Tibial artery (tissue), 4 donors: Measurements from ENCODE around the gene GRAMD4.

Experiments used
- DNase-seq, 2 donors: peaks; one replicate each; pipeline ENCODE4 v3.0.0-alpha.2; 2019
- H3K27ac ChIP-seq, 2 donors: fragments of 200-600 bp; sonication (generic) in 1 of 2; 1 replicate in 1 of 2; 2 replicates in 1 of 2; pipeline ENCODE4 v1.5.1; 2018 to 2019; ENCODE audit warnings: mild to moderate bottlenecking in 1 of 2
- H3K27me3 ChIP-seq, 2 donors: fragments of 200-600 bp; sonication (generic) in 1 of 2; one replicate each; pipeline versions ENCODE4 v1.5.1 to v1.6.0; 2016 to 2019
- H3K36me3 ChIP-seq, 3 donors: fragments of 200-600 bp; sonication (generic) in 2 of 3; one replicate each; pipeline ENCODE4 v1.5.1; 2016 to 2019; ENCODE audit warnings: mild to moderate bottlenecking in 2 of 3
- H3K4me1 ChIP-seq, 4 donors: fragments of 200-600 bp; sonication (generic) in 2 of 4; 1 replicate in 3 of 4; 2 replicates in 1 of 4; pipeline ENCODE4 v1.5.1; 2016 to 2019
- H3K4me3 ChIP-seq, 2 donors: fragments of 200-600 bp; sonication (generic) in 1 of 2; 1 replicate in 1 of 2; 2 replicates in 1 of 2; pipeline ENCODE4 v1.5.1; 2018 to 2019; ENCODE audit warnings: mild to moderate bottlenecking in 2 of 2
- H3K9me3 ChIP-seq, 3 donors: fragments of 200-600 bp; sonication (generic) in 1 of 3; one replicate each; pipeline ENCODE4 v1.5.1; 2016 to 2019
- intact Hi-C: fragments of 100-400 bp; cut with DNase I; formaldehyde crosslinking; loops from one replicate; pipeline ENCODE4 v1.15.0; 2023; ENCODE audit warnings: low total_unique reads
- TF ChIP-seq, protein P1 (sequence below), 2 experiments: fragments of 200-600 bp in 1 of 2; fragments of 450-650 bp in 1 of 2; IDR thresholded peaks; one replicate each; pipeline ENCODE4 v1.5.1; 2017 to 2019; ENCODE audit warnings: antibody characterized with exemption in 2 of 2, mild to moderate bottlenecking in 1 of 2, moderate library complexity in 1 of 2

GRAMD4 gene

DNA sequence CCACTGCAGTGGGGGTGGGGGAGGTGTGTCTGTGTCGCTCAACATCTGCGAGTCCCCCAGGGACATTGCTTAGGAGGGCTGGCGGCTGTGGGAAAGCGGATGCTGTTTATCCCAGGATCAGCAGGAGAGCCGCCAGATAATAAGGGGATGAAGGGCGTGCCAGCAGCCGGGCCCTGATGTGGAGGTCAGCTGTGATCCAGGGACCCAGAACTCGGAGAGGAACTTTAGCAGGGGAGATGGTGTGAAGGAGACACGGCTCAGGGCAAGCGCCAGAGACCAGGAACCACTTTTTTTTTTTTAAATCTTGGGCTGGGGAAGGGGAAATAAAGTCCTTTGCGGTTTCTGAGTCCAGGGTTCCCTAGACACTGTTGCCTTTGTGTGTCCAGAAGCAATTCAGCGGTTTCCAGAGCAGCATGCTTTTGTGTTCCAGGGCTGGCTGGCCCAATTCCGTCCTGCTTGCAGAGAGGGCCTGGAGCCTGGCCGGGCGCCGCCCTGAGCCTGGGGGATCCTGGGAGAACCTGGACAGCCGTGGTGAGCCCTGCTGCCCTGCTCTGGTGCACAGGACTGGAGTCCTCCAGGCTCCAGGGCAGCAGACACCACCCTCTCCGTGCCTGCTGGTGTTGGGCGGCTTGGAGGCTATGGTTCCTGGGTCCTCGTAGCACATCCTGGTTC is at the start of gene GRAMD4:
Gene GRAMD4, plus strand, starts transcription at position 557 of the 672 bp plus-strand sequence. CDS start 6,414 bp downstream, outside the sequence.
- TF ChIP-seq, protein P1, sequence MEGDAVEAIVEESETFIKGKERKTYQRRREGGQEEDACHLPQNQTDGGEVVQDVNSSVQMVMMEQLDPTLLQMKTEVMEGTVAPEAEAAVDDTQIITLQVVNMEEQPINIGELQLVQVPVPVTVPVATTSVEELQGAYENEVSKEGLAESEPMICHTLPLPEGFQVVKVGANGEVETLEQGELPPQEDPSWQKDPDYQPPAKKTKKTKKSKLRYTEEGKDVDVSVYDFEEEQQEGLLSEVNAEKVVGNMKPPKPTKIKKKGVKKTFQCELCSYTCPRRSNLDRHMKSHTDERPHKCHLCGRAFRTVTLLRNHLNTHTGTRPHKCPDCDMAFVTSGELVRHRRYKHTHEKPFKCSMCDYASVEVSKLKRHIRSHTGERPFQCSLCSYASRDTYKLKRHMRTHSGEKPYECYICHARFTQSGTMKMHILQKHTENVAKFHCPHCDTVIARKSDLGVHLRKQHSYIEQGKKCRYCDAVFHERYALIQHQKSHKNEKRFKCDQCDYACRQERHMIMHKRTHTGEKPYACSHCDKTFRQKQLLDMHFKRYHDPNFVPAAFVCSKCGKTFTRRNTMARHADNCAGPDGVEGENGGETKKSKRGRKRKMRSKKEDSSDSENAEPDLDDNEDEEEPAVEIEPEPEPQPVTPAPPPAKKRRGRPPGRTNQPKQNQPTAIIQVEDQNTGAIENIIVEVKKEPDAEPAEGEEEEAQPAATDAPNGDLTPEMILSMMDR (IDR thresholded peaks at IDR 0.05), result no peak
- DNase-seq, result peak in 1 of 2 donors; percentile 51
- intact Hi-C loops, result no loop called here
- H3K4me3 ChIP-seq, result no peak within 1 kb of the TSS
- peaks cover 0 to 28% (median 2%) of the 10 kb centered on the region in 4 donors for H3K4me1 ChIP-seq
- H3K9me3 ChIP-seq, result no peaks in the 10 kb centered on the region
- no peaks in the 10 kb centered on the region for H3K27me3 ChIP-seq
- H3K36me3 ChIP-seq, result no peaks in the 10 kb centered on the region
- H3K27ac ChIP-seq, result no peak within 1 kb of the TSS

GRCh38 chr22:46571642-46572250 is 48.4 kb upstream of the GRAMD4 start:
- Histone ChIP-seq H3K27me3 (no peaks in the 10 kb centered on the region), H3K27ac (no peak overlapping the region), H3K36me3 (no peaks in the 10 kb centered on the region), H3K4me3 (no peak overlapping the region), H3K4me1 (peaks cover 0 to 20% (median 4%) of the 10 kb centered on the region in 4 donors), H3K9me3 (peaks cover 0 to 6% (median 0%) of the 10 kb centered on the region in 3 donors)
- TF ChIP-seq, protein P1 (IDR thresholded peaks at IDR 0.05), result no peak
- no peak for DNase-seq
- intact Hi-C loops, result no loop called here

DNA sequence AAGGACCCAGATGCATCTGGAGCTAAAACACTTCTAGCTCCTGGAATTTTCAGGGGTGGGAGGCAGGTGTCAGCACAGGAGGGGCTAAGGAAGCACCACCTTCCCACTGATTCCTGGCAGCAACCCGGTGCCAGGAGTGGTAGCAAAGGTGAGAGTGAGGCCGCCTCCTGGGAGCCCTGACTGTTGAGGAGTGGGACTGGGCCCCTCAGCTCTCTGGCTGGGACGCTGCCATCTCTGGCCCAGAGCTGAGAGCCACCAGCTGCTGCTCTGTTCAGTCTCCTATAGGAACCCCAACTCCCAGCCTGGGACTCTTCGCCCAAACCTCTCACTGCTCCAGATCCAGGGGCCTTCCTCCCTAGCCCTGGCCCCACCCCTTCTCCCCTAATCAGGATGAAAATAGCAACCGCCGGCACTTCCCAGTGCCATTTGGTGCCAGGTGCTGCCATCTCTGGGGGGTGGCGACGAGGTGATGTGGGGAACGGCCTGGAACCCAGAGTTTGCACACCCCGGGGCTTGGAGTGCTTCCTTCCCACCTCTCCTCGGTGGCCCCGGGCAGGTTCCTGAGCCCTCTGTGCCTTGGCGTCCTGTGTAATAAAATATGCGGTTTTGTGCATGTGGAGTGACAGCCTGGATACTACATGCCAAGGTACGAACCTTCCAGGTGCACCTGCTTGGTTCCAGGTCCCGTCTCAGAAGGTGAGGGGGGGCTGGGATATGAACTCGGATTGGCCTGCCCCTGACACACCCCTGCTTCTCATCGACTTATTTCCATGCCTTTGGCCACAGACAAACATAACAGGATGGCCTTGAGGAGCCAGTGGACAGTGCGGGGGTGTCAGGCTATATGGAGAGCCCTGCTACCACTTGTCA is 47.0 kb upstream of the GRAMD4 start:
- peaks cover 0 to 6% (median 0%) of the 10 kb centered on the region in 3 donors for H3K9me3 ChIP-seq
- no peaks in the 10 kb centered on the region for H3K27me3 ChIP-seq
- peaks cover 0 to 29% (median 10%) of the 10 kb centered on the region in 4 donors for H3K4me1 ChIP-seq
- intact Hi-C loops, result no loop called here
- TF ChIP-seq, protein P1 (IDR thresholded peaks at IDR 0.05), result no peak
- H3K36me3 ChIP-seq, result no peaks in the 10 kb centered on the region
- H3K27ac ChIP-seq, result no peak overlapping the region
- no peak overlapping the region for H3K4me3 ChIP-seq
- no peak for DNase-seq

DNA sequence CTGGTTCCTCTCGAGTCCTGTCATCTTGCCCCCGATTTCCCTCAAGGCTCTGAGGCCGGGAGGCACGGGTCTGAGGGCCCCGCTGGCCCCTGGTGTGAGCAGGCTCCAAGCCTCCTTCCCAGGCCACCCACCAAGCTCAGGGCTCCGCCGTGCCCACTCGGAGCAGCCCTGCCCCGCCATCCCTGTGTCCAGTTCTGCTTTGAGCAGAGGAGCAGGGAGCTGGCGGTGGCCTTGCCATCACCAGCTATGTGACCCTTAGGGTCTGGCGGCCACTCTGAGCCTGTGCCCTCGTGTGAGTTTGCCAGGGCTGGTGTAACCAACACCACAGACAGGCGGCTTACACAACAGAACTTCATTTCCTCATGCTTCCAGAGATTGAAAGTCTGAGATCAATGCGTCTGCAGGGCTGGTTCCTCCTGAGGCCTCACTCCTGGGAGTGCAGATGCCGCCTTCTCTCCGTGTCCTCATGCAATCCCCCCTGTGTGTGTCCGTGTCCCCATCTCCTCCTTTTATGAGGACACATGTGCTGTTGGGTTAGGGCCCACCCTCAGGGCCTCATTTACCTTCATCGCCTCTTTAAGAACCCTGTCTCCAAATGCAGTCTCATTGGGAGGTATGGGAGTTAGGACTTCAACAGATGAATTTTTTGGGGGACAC is 46.3 kb upstream of the GRAMD4 start:
- Histone ChIP-seq H3K27me3 (no peaks in the 10 kb centered on the region), H3K36me3 (no peaks in the 10 kb centered on the region), H3K9me3 (peaks cover 0 to 6% (median 0%) of the 10 kb centered on the region in 3 donors), H3K4me1 (peaks cover 0 to 36% (median 15%) of the 10 kb centered on the region in 4 donors), H3K4me3 (no peak overlapping the region), H3K27ac (no peak overlapping the region)
- TF ChIP-seq, protein P1 (IDR thresholded peaks at IDR 0.05), result no peak
- intact Hi-C loops, result no loop called here
- DNase-seq, result no peak

- H3K36me3 ChIP-seq, result no peaks in the 10 kb centered on the region
- H3K4me3 ChIP-seq, result no peak overlapping the region
- DNase-seq, result no peak
- TF ChIP-seq, protein P1 (IDR thresholded peaks at IDR 0.05), result no peak
- no peaks in the 10 kb centered on the region for H3K27me3 ChIP-seq
- peaks cover 0 to 6% (median 0%) of the 10 kb centered on the region in 3 donors for H3K9me3 ChIP-seq
- H3K27ac ChIP-seq, result no peak overlapping the region
- H3K4me1 ChIP-seq, result peaks cover 0 to 42% (median 19%) of the 10 kb centered on the region in 4 donors
- intact Hi-C loops, result no loop called here
Measured at GRCh38 chr22:46574438-46574992, 45.7 kb upstream of the GRAMD4 start.
